HCT116 (cell line): Measurements from ENCODE around the gene UTS2B. TPM values are rescaled to one million over a fixed set of nuclear protein-coding genes. Genes with fewer than 3 reads are reported as not detected.

Source experiments
- ATAC-seq: fragments of 200-7000 bp; cut with Tn5 transposase; 2 replicates; pipeline ENCODE4 v1.9.1; 2020; ENCODE audit warnings: mild to moderate bottlenecking, moderate library complexity
- BruUV-seq: library from RNA; stranded (reverse); fragments of 400-500 nt; replicated peaks from 2 replicates; lab custom pipeline; 2021; lab: Mats Ljungman, UMichigan
- CTCF ChIA-PET: fragments of 300-600 bp; sonication (Branson Sonifier 250); formaldehyde crosslinking; loops from one replicate; lab custom pipeline; 2021; ENCODE audit warnings: antibody characterized with exemption; lab: Charles Lee
- POLR2A ChIA-PET: fragments of 300-600, 350-600 bp; sonication (Branson Sonifier 250); formaldehyde crosslinking; loops from one replicate; lab custom pipeline; 2021; ENCODE audit warnings: antibody characterized with exemption; lab: Charles Lee
- RAD21 ChIA-PET, 2 experiments: fragments of 300-600 bp; sonication (Branson Sonifier 250); formaldehyde crosslinking; loops; one replicate each; lab custom pipeline; 2023; ENCODE audit warnings: low total read pairs in 2 of 2; ENCODE audit not compliant: uncharacterized antibody in 2 of 2, unreplicated experiment in 2 of 2, low non-redundant PET in 1 of 2; lab: Charles Lee
- DNase-seq: peaks from one replicate; pipeline ENCODE4 v3.0.0-alpha.2; 2010; ENCODE audit warnings: low read depth, low spot score
- H2AFZ ChIP-seq: fragments of 200-600 bp; shearing (Covaris generic), sonication (generic); 2 replicates; pipeline ENCODE4 v1.6.1; 2017; ENCODE audit warnings: low read depth, mixed run types, mixed read lengths, antibody characterized with exemption, low read length; ENCODE audit not compliant: poor library complexity, severe bottlenecking
- H3K27ac ChIP-seq: 2 replicates; pipeline ENCODE4 v1.5.1; 2012; ENCODE audit warnings: low read depth, low read length
- H3K27me3 ChIP-seq: fragments of 200-600 bp; sonication (generic); 2 replicates; pipeline ENCODE4 v1.6.1; 2016; ENCODE audit warnings: mixed run types, low read length, mixed read lengths; ENCODE audit not compliant: insufficient read depth
- H3K36me3 ChIP-seq, 2 experiments: fragments of 200-500 bp in 1 of 2; fragments of 200-600 bp in 1 of 2; sonication (Bioruptor generic) in 1 of 2; sonication (generic) in 1 of 2; 2 replicates each; pipeline versions ENCODE4 v1.5.1 to v1.6.1; 2014 to 2016; ENCODE audit warnings: low read length in 2 of 2, inconsistent platforms in 1 of 2, mixed read lengths in 1 of 2, mixed run types in 1 of 2; ENCODE audit not compliant: insufficient read depth in 2 of 2, control insufficient read depth in 1 of 2
- H3K4me1 ChIP-seq, 2 experiments: fragments of 200-600 bp in 1 of 2; sonication (generic) in 1 of 2; 2 replicates each; pipeline versions ENCODE4 v1.5.1 to v1.6.1; 2012 to 2017; ENCODE audit warnings: low read length in 2 of 2, inconsistent platforms in 1 of 2, mild to moderate bottlenecking in 1 of 2, mixed read lengths in 1 of 2, mixed run types in 1 of 2, moderate library complexity in 1 of 2; ENCODE audit not compliant: insufficient read depth in 2 of 2, control insufficient read depth in 1 of 2
- H3K4me2 ChIP-seq: fragments of 200-600 bp; sonication (generic); 2 replicates; pipeline ENCODE4 v1.6.1; 2017; ENCODE audit warnings: mixed run types, low read length, mixed read lengths
- H3K4me3 ChIP-seq, 2 experiments: fragments of 200-600 bp in 1 of 2; sonication (generic) in 1 of 2; replicated peaks in 1 of 2; 2 replicates each; pipeline ENCODE4 v1.5.1; 2011 to 2016; ENCODE audit warnings: low read length in 2 of 2, control low read depth in 1 of 2, low read depth in 1 of 2, mild to moderate bottlenecking in 1 of 2, mixed read lengths in 1 of 2, mixed run types in 1 of 2
- H3K79me2 ChIP-seq: fragments of 200-600 bp; sonication (generic); 2 replicates; pipeline ENCODE4 v1.6.1; 2017; ENCODE audit warnings: mild to moderate bottlenecking, mixed run types, low read length, moderate library complexity, mixed read lengths; ENCODE audit not compliant: insufficient read depth
- H3K9ac ChIP-seq: fragments of 200-600 bp; sonication (generic); 2 replicates; pipeline ENCODE4 v1.6.1; 2016; ENCODE audit warnings: low read length, mixed read lengths
- H3K9me2 ChIP-seq: fragments of 200-600 bp; sonication (generic), shearing (Covaris generic); 2 replicates; pipeline ENCODE4 v1.6.1; 2017; ENCODE audit warnings: mixed run types, mild to moderate bottlenecking, moderate library complexity; ENCODE audit not compliant: insufficient read depth
- H3K9me3 ChIP-seq, 2 experiments: fragments of 200-500 bp in 1 of 2; fragments of 200-600 bp in 1 of 2; sonication (Bioruptor generic) in 1 of 2; sonication (generic) in 1 of 2; 2 replicates each; pipeline ENCODE4 v1.6.1; 2014 to 2017; ENCODE audit warnings: low read length in 2 of 2, mixed read lengths in 2 of 2, inconsistent platforms in 1 of 2, low read depth in 1 of 2, mild to moderate bottlenecking in 1 of 2, mixed run types in 1 of 2, moderate library complexity in 1 of 2; ENCODE audit not compliant: control insufficient read depth in 1 of 2, insufficient read depth in 1 of 2
- H4K20me1 ChIP-seq: fragments of 200-600 bp; sonication (generic), shearing (Covaris generic); 2 replicates; pipeline ENCODE4 v1.6.1; 2017; ENCODE audit warnings: mixed run types, mild to moderate bottlenecking, moderate library complexity; ENCODE audit not compliant: insufficient read depth
- CEBPB ChIP-seq: IDR thresholded peaks from 2 replicates; pipeline ENCODE4 v1.6.1; 2012; ENCODE audit warnings: low read depth
- EGR1 ChIP-seq: IDR thresholded peaks from 2 replicates; pipeline ENCODE4 v1.6.1; 2012; ENCODE audit warnings: low read depth
- ELF1 ChIP-seq: IDR thresholded peaks from 2 replicates; pipeline ENCODE4 v1.6.1; 2012; ENCODE audit warnings: low read depth, borderline replicate concordance
- EZH2 ChIP-seq: fragments of 200-600 bp; sonication (generic); IDR thresholded peaks from 2 replicates; pipeline ENCODE4 v1.6.1; 2017; ENCODE audit warnings: antibody characterized with exemption, mixed run types
- EZH2phosphoT487 ChIP-seq: fragments of 200-600 bp; IDR thresholded peaks from 2 replicates; pipeline ENCODE4 v1.6.1; 2018; ENCODE audit warnings: antibody characterized with exemption, borderline replicate concordance
- FOSL1 ChIP-seq: IDR thresholded peaks from 2 replicates; pipeline ENCODE4 v1.6.1; 2012; ENCODE audit warnings: low read depth
- JUND ChIP-seq: IDR thresholded peaks from 2 replicates; pipeline ENCODE4 v1.6.1; 2012
- POLR2A ChIP-seq: IDR thresholded peaks from 2 replicates; pipeline ENCODE4 v1.7.0; 2011; ENCODE audit warnings: borderline replicate concordance; ENCODE audit not compliant: insufficient read depth, insufficient read length; ENCODE audit errors: extremely low read depth
- POLR2AphosphoS5 ChIP-seq: IDR thresholded peaks from 2 replicates; pipeline ENCODE4 v1.6.1; 2011; ENCODE audit warnings: mild to moderate bottlenecking, low read depth, low read length, moderate library complexity
- RAD21 ChIP-seq: IDR thresholded peaks from 2 replicates; pipeline ENCODE4 v1.6.1; 2012; ENCODE audit warnings: low read depth, mild to moderate bottlenecking
- SIN3A ChIP-seq: IDR thresholded peaks from 2 replicates; pipeline ENCODE4 v1.6.1; 2012; ENCODE audit warnings: low read depth
- SRF ChIP-seq: IDR thresholded peaks from 2 replicates; pipeline ENCODE4 v1.6.1; 2012; ENCODE audit warnings: low read depth
- TCF7L2 ChIP-seq: IDR thresholded peaks from 2 replicates; pipeline ENCODE4 v1.7.0; 2011; ENCODE audit warnings: borderline replicate concordance, inconsistent platforms; ENCODE audit not compliant: insufficient read depth, insufficient read length; ENCODE audit errors: extremely low read depth
- YY1 ChIP-seq: IDR thresholded peaks from 2 replicates; pipeline ENCODE4 v1.6.1; 2011; ENCODE audit warnings: low read length, low read depth, moderate library complexity, mild to moderate bottlenecking; ENCODE audit not compliant: insufficient replicate concordance; ENCODE audit errors: extremely low read depth
- ZFX ChIP-seq: fragments of 450-650 bp; IDR thresholded peaks from 2 replicates; pipeline ENCODE4 v1.6.1; 2017
- ZNF274 ChIP-seq: fragments of 200-500 bp; sonication (Bioruptor generic); IDR thresholded peaks from 2 replicates; pipeline ENCODE4 v1.6.1; 2014; ENCODE audit warnings: mild to moderate bottlenecking, low read depth, low read length, inconsistent platforms
- intact Hi-C: fragments of 100-400 bp; cut with micrococcal nuclease; formaldehyde crosslinking; loops from 2 replicates; pipeline ENCODE4 v1.10.0; 2022
- total RNA-seq: library from RNA; stranded (reverse); gene quantifications from one replicate; pipeline ENCODE4 v1.2.1, GENCODE V29; 2021; ENCODE audit not compliant: unreplicated experiment
- TF ChIP-seq, protein P1 (sequence below): IDR thresholded peaks from 2 replicates; pipeline ENCODE4 v1.6.1; 2011; ENCODE audit warnings: mild to moderate bottlenecking, low read length, moderate library complexity; ENCODE audit not compliant: insufficient replicate concordance; ENCODE audit errors: extremely low read depth
- TF ChIP-seq, protein P2 (sequence below): IDR thresholded peaks from 2 replicates; pipeline ENCODE4 v1.6.1; 2012
- TF ChIP-seq, protein P3 (sequence below): IDR thresholded peaks from 2 replicates; pipeline ENCODE4 v1.6.1; 2012; ENCODE audit warnings: low read depth
- TF ChIP-seq, protein P4 (sequence below), 3 experiments: fragments of 200-600 bp in 1 of 3; sonication (generic) in 1 of 3; IDR thresholded peaks in 2 of 3; conservative IDR thresholded peaks in 1 of 3; 2 replicates each; pipeline ENCODE4 v1.5.1; 2012 to 2017; ENCODE audit warnings: low read depth in 2 of 3, low read length in 2 of 3, antibody characterized with exemption in 1 of 3, borderline replicate concordance in 1 of 3, control low read depth in 1 of 3, mild to moderate bottlenecking in 1 of 3, mixed read lengths in 1 of 3, mixed run types in 1 of 3, moderate library complexity in 1 of 3; ENCODE audit not compliant: insufficient read depth in 1 of 3

Gene UTS2B
- total RNA-seq, 1 experiment from 2014 or later, result 0.59 TPM

DNA sequence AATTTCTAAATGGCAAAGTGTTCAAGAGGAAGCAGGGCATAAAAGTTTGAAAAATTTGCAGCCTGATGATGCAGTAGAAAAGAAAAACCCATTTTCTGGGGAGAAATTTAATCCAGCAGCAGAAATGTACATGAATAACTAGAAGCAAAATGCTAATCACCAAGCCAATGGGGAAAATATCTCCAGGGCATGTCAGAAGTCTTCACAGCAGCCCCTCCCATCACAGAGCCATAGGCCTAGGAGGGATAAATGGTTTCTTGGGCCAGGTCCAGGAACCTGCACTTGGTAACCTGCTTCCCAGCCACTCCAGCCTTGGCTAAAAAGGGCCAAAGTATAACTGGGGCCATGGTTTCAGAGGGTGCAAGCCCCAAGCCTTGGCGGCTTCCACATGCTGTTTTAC lies 108.7 kb downstream of the UTS2B start:
- intact Hi-C loops, result no loop called here
- DNase-seq (no peak), ATAC-seq (no peak)
- H3K27ac ChIP-seq, result no peak overlapping the region
- no peaks in the 10 kb centered on the region for H3K9me3 ChIP-seq
- ChIA-PET POLR2A (no interaction called here), RAD21 (no interaction called here), CTCF (no interaction called here)
- BruUV-seq, result no TSS peak
- H3K4me2 ChIP-seq, result no peak overlapping the region
- H3K36me3 ChIP-seq, result no peaks in the 10 kb centered on the region
- TF ChIP-seq, protein P1, sequence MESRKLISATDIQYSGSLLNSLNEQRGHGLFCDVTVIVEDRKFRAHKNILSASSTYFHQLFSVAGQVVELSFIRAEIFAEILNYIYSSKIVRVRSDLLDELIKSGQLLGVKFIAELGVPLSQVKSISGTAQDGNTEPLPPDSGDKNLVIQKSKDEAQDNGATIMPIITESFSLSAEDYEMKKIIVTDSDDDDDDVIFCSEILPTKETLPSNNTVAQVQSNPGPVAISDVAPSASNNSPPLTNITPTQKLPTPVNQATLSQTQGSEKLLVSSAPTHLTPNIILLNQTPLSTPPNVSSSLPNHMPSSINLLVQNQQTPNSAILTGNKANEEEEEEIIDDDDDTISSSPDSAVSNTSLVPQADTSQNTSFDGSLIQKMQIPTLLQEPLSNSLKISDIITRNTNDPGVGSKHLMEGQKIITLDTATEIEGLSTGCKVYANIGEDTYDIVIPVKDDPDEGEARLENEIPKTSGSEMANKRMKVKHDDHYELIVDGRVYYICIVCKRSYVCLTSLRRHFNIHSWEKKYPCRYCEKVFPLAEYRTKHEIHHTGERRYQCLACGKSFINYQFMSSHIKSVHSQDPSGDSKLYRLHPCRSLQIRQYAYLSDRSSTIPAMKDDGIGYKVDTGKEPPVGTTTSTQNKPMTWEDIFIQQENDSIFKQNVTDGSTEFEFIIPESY, result no peak
- TF ChIP-seq POLR2A (no peak), TCF7L2 (no peak), CEBPB (no peak), EZH2phosphoT487 (no peak), SIN3A (no peak), EZH2 (no peak), POLR2AphosphoS5 (no peak), ZFX (no peak), ELF1 (no peak), ZNF274 (no peak), FOSL1 (no peak), RAD21 (no peak), JUND (no peak), YY1 (no peak), EGR1 (no peak), SRF (no peak)
- TF ChIP-seq, protein P2, sequence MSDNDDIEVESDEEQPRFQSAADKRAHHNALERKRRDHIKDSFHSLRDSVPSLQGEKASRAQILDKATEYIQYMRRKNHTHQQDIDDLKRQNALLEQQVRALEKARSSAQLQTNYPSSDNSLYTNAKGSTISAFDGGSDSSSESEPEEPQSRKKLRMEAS, result no peak
- TF ChIP-seq, protein P3, sequence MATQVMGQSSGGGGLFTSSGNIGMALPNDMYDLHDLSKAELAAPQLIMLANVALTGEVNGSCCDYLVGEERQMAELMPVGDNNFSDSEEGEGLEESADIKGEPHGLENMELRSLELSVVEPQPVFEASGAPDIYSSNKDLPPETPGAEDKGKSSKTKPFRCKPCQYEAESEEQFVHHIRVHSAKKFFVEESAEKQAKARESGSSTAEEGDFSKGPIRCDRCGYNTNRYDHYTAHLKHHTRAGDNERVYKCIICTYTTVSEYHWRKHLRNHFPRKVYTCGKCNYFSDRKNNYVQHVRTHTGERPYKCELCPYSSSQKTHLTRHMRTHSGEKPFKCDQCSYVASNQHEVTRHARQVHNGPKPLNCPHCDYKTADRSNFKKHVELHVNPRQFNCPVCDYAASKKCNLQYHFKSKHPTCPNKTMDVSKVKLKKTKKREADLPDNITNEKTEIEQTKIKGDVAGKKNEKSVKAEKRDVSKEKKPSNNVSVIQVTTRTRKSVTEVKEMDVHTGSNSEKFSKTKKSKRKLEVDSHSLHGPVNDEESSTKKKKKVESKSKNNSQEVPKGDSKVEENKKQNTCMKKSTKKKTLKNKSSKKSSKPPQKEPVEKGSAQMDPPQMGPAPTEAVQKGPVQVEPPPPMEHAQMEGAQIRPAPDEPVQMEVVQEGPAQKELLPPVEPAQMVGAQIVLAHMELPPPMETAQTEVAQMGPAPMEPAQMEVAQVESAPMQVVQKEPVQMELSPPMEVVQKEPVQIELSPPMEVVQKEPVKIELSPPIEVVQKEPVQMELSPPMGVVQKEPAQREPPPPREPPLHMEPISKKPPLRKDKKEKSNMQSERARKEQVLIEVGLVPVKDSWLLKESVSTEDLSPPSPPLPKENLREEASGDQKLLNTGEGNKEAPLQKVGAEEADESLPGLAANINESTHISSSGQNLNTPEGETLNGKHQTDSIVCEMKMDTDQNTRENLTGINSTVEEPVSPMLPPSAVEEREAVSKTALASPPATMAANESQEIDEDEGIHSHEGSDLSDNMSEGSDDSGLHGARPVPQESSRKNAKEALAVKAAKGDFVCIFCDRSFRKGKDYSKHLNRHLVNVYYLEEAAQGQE, result no peak
- TF ChIP-seq, protein P4, sequence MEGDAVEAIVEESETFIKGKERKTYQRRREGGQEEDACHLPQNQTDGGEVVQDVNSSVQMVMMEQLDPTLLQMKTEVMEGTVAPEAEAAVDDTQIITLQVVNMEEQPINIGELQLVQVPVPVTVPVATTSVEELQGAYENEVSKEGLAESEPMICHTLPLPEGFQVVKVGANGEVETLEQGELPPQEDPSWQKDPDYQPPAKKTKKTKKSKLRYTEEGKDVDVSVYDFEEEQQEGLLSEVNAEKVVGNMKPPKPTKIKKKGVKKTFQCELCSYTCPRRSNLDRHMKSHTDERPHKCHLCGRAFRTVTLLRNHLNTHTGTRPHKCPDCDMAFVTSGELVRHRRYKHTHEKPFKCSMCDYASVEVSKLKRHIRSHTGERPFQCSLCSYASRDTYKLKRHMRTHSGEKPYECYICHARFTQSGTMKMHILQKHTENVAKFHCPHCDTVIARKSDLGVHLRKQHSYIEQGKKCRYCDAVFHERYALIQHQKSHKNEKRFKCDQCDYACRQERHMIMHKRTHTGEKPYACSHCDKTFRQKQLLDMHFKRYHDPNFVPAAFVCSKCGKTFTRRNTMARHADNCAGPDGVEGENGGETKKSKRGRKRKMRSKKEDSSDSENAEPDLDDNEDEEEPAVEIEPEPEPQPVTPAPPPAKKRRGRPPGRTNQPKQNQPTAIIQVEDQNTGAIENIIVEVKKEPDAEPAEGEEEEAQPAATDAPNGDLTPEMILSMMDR (IDR thresholded peaks at IDR 0.05 in 2 of 3, conservative IDR thresholded peaks at IDR 0.05 in 1 of 3; ENCODE audit: borderline replicate concordance in 1 of 3, insufficient read depth in 1 of 3, low read depth in 2 of 3, low read length in 2 of 3), result no peak
- H3K4me1 ChIP-seq, result no peaks in the 10 kb centered on the region
- H4K20me1 ChIP-seq, result no peaks in the 10 kb centered on the region
- no peak overlapping the region for H2AFZ ChIP-seq
- no peaks in the 10 kb centered on the region for H3K79me2 ChIP-seq
- no peaks in the 10 kb centered on the region for H3K9me2 ChIP-seq
- H3K27me3 ChIP-seq, result no peaks in the 10 kb centered on the region
- no peak overlapping the region for H3K4me3 ChIP-seq
- H3K9ac ChIP-seq, result no peak overlapping the region
